Naive B cell (primary cell): Measurements from ENCODE around the gene TEX19. TPM values are rescaled to one million over a fixed set of nuclear protein-coding genes. Genes with fewer than 3 reads are reported as not detected.
A peak's percentile ranks its signal among the peaks of the same experiment; 100 is the strongest.

Experiments used
- ATAC-seq, 2 donors: fragments of 150-1000 bp; cut with Tn5 transposase; 2 replicates each; pipeline ENCODE4 v1.10.0; 2021; ENCODE audit warnings: low read depth in 2 of 2, mild to moderate bottlenecking in 2 of 2, moderate library complexity in 2 of 2
- DNase-seq: peaks from one replicate; pipeline ENCODE4 v3.0.0; 2022
- H3K27ac Mint-ChIP-seq, 6 donors: one replicate each; pipeline ENCODE4 v1.8.0; 2020 to 2022; ENCODE audit warnings: mild to moderate bottlenecking in 6 of 6, mixed read lengths in 6 of 6, moderate library complexity in 5 of 6, inconsistent platforms in 2 of 6
- H3K27me3 Mint-ChIP-seq, 3 donors: one replicate each; pipeline ENCODE4 v1.8.0; 2021 to 2022; ENCODE audit warnings: mixed read lengths in 3 of 3, mild to moderate bottlenecking in 1 of 3
- H3K36me3 Mint-ChIP-seq, 2 donors: one replicate each; pipeline ENCODE4 v1.8.0; 2020 to 2022; ENCODE audit warnings: mixed read lengths in 2 of 2, inconsistent platforms in 1 of 2, mild to moderate bottlenecking in 1 of 2
- H3K4me1 Mint-ChIP-seq, 3 donors: one replicate each; pipeline ENCODE4 v1.8.0; 2020 to 2022; ENCODE audit warnings: mixed read lengths in 3 of 3, inconsistent platforms in 1 of 3, mild to moderate bottlenecking in 1 of 3, moderate library complexity in 1 of 3
- H3K4me3 Mint-ChIP-seq, 8 donors: one replicate each; pipeline ENCODE4 v1.8.0; 2020 to 2022; ENCODE audit warnings: mild to moderate bottlenecking in 8 of 8, mixed read lengths in 8 of 8, moderate library complexity in 8 of 8, inconsistent platforms in 2 of 8
- H3K9me3 Mint-ChIP-seq, 7 donors: one replicate each; pipeline ENCODE4 v1.8.0; 2020 to 2022; ENCODE audit warnings: mixed read lengths in 7 of 7, mild to moderate bottlenecking in 5 of 7, inconsistent platforms in 2 of 7, moderate library complexity in 1 of 7
- polyA plus RNA-seq, 6 donors: library from polyadenylated mRNA; unstranded; fragments of 300-500 nt; fragmentation: Illumina TruSeq; gene quantifications; one replicate each; pipeline ENCODE4 v1.2.3, GENCODE V29; 2021; ENCODE audit warnings: low read depth in 6 of 6

TEX19 gene
- not detected for polyA plus RNA-seq

- Mint-ChIP-seq H3K9me3 (peaks cover 0 to 2% (median 0%) of the 10 kb centered on the region in 7 donors), H3K4me3 (peak within 1 kb of the TSS in 2 of 8 donors; percentile 10 to 77), H3K27ac (peak within 1 kb of the TSS in 1 of 6 donors; percentile 67), H3K4me1 (peaks cover 4 to 7% (median 7%) of the 10 kb centered on the region in 3 donors), H3K36me3 (no peaks in the 10 kb centered on the region), H3K27me3 (peaks cover 8 to 46% (median 26%) of the 10 kb centered on the region in 3 donors)
- ATAC-seq (peak; percentile 37 to 46), DNase-seq (no peak)
Measured at GRCh38 chr17:82358465-82359350, at the start of gene TEX19. TSS of gene TEX19 (plus strand) at chr17:82359247. CDS start at chr17:82362151, 2,904 bp downstream.

- Mint-ChIP-seq H3K4me3 (no peak overlapping the region), H3K27me3 (peaks cover 12 to 39% (median 30%) of the 10 kb centered on the region in 3 donors), H3K9me3 (no peaks in the 10 kb centered on the region), H3K36me3 (no peaks in the 10 kb centered on the region), H3K4me1 (peaks cover 0 to 10% (median 8%) of the 10 kb centered on the region in 3 donors), H3K27ac (peak overlapping the region in 2 of 6 donors; percentile 41 to 49)
- ATAC-seq (no peak), DNase-seq (no peak)
Measured at GRCh38 chr17:82309656-82310570, 49.1 kb upstream of the TEX19 start.

GRCh38 chr17:82310877-82311276 lies 48.2 kb upstream of the TEX19 start:
- Mint-ChIP-seq H3K4me3 (no peak overlapping the region), H3K27me3 (peaks cover 12 to 46% (median 38%) of the 10 kb centered on the region in 3 donors), H3K4me1 (peaks cover 5 to 18% (median 9%) of the 10 kb centered on the region in 3 donors), H3K36me3 (no peaks in the 10 kb centered on the region), H3K9me3 (no peaks in the 10 kb centered on the region), H3K27ac (no peak overlapping the region)
- DNase-seq (no peak), ATAC-seq (no peak)

- peaks cover 12 to 50% (median 42%) of the 10 kb centered on the region in 3 donors for H3K27me3 Mint-ChIP-seq
- no peak for DNase-seq
- ATAC-seq = no peak
- no peaks in the 10 kb centered on the region for H3K36me3 Mint-ChIP-seq
- no peak overlapping the region for H3K4me3 Mint-ChIP-seq
- no peaks in the 10 kb centered on the region for H3K9me3 Mint-ChIP-seq
- H3K4me1 Mint-ChIP-seq = peaks cover 8 to 20% (median 10%) of the 10 kb centered on the region in 3 donors
- no peak overlapping the region for H3K27ac Mint-ChIP-seq
Measured at GRCh38 chr17:82311971-82312370, 47.1 kb upstream of the TEX19 start.

- Mint-ChIP-seq H3K27me3 (peaks cover 8 to 50% (median 42%) of the 10 kb centered on the region in 3 donors), H3K4me3 (peak overlapping the region in 1 of 8 donors; percentile 61), H3K36me3 (no peaks in the 10 kb centered on the region), H3K4me1 (peaks cover 8 to 20% (median 10%) of the 10 kb centered on the region in 3 donors), H3K27ac (peak overlapping the region in 1 of 6 donors; percentile 70), H3K9me3 (no peaks in the 10 kb centered on the region)
- ATAC-seq = no peak
- no peak for DNase-seq
Measured at GRCh38 chr17:82313195-82314011, 45.6 kb upstream of the TEX19 start.

GRCh38 chr17:82314012-82314726 lies 44.9 kb upstream of the TEX19 start:
- peak overlapping the region in 1 of 6 donors; percentile 34 for H3K27ac Mint-ChIP-seq
- no peak for ATAC-seq
- no peaks in the 10 kb centered on the region for H3K36me3 Mint-ChIP-seq
- H3K4me3 Mint-ChIP-seq = peak overlapping the region in 4 of 8 donors; percentile 30 to 61 (median 48)
- H3K9me3 Mint-ChIP-seq = no peaks in the 10 kb centered on the region
- H3K4me1 Mint-ChIP-seq = peaks cover 8 to 20% (median 10%) of the 10 kb centered on the region in 3 donors
- no peak for DNase-seq
- peaks cover 3 to 44% (median 42%) of the 10 kb centered on the region in 3 donors for H3K27me3 Mint-ChIP-seq

GRCh38 chr17:82314727-82315605 lies 44.1 kb upstream of the TEX19 start:
- Mint-ChIP-seq H3K36me3 (no peaks in the 10 kb centered on the region), H3K4me3 (peak overlapping the region in 5 of 8 donors; percentile 22 to 54 (median 43)), H3K4me1 (peaks cover 8 to 20% (median 10%) of the 10 kb centered on the region in 3 donors), H3K27ac (peak overlapping the region in 1 of 6 donors; percentile 34), H3K27me3 (peaks cover 3 to 42% (median 39%) of the 10 kb centered on the region in 3 donors), H3K9me3 (no peaks in the 10 kb centered on the region)
- peak; percentile 49 to 63 for ATAC-seq
- no peak for DNase-seq

- peaks cover 3 to 33% (median 31%) of the 10 kb centered on the region in 3 donors for H3K27me3 Mint-ChIP-seq
- ATAC-seq (peak; percentile 59 to 67), DNase-seq (no peak)
- H3K4me3 Mint-ChIP-seq = peak overlapping the region in 6 of 8 donors; percentile 20 to 67 (median 53)
- H3K9me3 Mint-ChIP-seq = no peaks in the 10 kb centered on the region
- no peak overlapping the region for H3K27ac Mint-ChIP-seq
- H3K4me1 Mint-ChIP-seq = peaks cover 8 to 20% (median 8%) of the 10 kb centered on the region in 3 donors
- no peaks in the 10 kb centered on the region for H3K36me3 Mint-ChIP-seq
Measured at GRCh38 chr17:82315703-82316358, 43.2 kb upstream of the TEX19 start.

GRCh38 chr17:82316651-82317393 lies 42.2 kb upstream of the TEX19 start:
- H3K27ac Mint-ChIP-seq = peak overlapping the region in 1 of 6 donors; percentile 29
- peaks cover 8 to 20% (median 8%) of the 10 kb centered on the region in 3 donors for H3K4me1 Mint-ChIP-seq
- H3K27me3 Mint-ChIP-seq = peaks cover 0 to 31% (median 29%) of the 10 kb centered on the region in 3 donors
- H3K36me3 Mint-ChIP-seq = no peaks in the 10 kb centered on the region
- ATAC-seq = no peak
- no peak overlapping the region for H3K4me3 Mint-ChIP-seq
- no peak for DNase-seq
- no peaks in the 10 kb centered on the region for H3K9me3 Mint-ChIP-seq

GRCh38 chr17:82317394-82318168 lies 41.5 kb upstream of the TEX19 start, which contains the start of gene CD7:
TSS of gene CD7 (minus strand) at chr17:82317608. CDS start at chr17:82317495, 113 bp downstream.
- ATAC-seq = no peak
- Mint-ChIP-seq H3K4me1 (peaks cover 8 to 20% (median 8%) of the 10 kb centered on the region in 3 donors), H3K4me3 (no peak within 1 kb of the TSS), H3K36me3 (no peaks in the 10 kb centered on the region), H3K27ac (peak within 1 kb of the TSS in 1 of 6 donors; percentile 29), H3K27me3 (peaks cover 0 to 31% (median 31%) of the 10 kb centered on the region in 3 donors), H3K9me3 (no peaks in the 10 kb centered on the region)
- DNase-seq = no peak
